HG03469 (cell line): ENCODE measurements around the gene LRP5.

Experiments
- ATAC-seq: cut with Tn5 transposase; IDR thresholded peaks from one replicate; pipeline ENCODE4 v1.9.1; 2021; ENCODE audit warnings: mild to moderate bottlenecking, moderate library complexity, moderate number of reproducible peaks; ENCODE audit not compliant: unreplicated experiment

Gene LRP5

GRCh38 chr11:68308068-68308467, 4.3 kb upstream of the LRP5 start:
- no peak for ATAC-seq

- no peak for ATAC-seq
Measured at GRCh38 chr11:68309621-68310185, 2.7 kb upstream of the LRP5 start.

GRCh38 chr11:68311160-68312116, 953 bp upstream of the LRP5 start:
- no peak for ATAC-seq

GRCh38 chr11:68312780-68313573, 586 bp downstream of the LRP5 start:
- ATAC-seq, result no peak

- no peak for ATAC-seq
Measured at GRCh38 chr11:68313574-68314202, 1.3 kb downstream of the LRP5 start.

- ATAC-seq, result no peak
Measured at GRCh38 chr11:68314203-68315170, 2.1 kb downstream of the LRP5 start.

GRCh38 chr11:68315171-68315920, 3.0 kb downstream of the LRP5 start:
- ATAC-seq, result no peak

- ATAC-seq, result no peak
Measured at GRCh38 chr11:68317147-68317785, 4.9 kb downstream of the LRP5 start.

- ATAC-seq, result no peak
Measured at GRCh38 chr11:68321293-68322051, 9.1 kb downstream of the LRP5 start.

- no peak for ATAC-seq
Measured at GRCh38 chr11:68322052-68322430, 9.7 kb downstream of the LRP5 start.

- no peak for ATAC-seq
Measured at GRCh38 chr11:68324241-68324640, 11.8 kb downstream of the LRP5 start.

GRCh38 chr11:68324695-68325094, 12.3 kb downstream of the LRP5 start:
- no peak for ATAC-seq

- no peak for ATAC-seq
Measured at GRCh38 chr11:68325183-68325906, 13.0 kb downstream of the LRP5 start.

GRCh38 chr11:68325907-68326220, 13.5 kb downstream of the LRP5 start:
- ATAC-seq, result no peak

- no peak for ATAC-seq
Measured at GRCh38 chr11:68326334-68327215, 14.2 kb downstream of the LRP5 start.

GRCh38 chr11:68327586-68328370, 15.4 kb downstream of the LRP5 start:
- ATAC-seq, result no peak
